Glomerular visceral epithelial cell (primary cell): ENCODE results near the gene CDC14A.
"Not testable (repeated sequence)": the region's sequence is repeated elsewhere in the genome, so short reads cannot be mapped to it uniquely, and the experiment has no call there.

Experiments used
- DNase-seq: peaks from one replicate; pipeline ENCODE4 v3.0.0-alpha.2; 2016; ENCODE audit errors: extremely low spot score

The CDC14A gene, protein sequence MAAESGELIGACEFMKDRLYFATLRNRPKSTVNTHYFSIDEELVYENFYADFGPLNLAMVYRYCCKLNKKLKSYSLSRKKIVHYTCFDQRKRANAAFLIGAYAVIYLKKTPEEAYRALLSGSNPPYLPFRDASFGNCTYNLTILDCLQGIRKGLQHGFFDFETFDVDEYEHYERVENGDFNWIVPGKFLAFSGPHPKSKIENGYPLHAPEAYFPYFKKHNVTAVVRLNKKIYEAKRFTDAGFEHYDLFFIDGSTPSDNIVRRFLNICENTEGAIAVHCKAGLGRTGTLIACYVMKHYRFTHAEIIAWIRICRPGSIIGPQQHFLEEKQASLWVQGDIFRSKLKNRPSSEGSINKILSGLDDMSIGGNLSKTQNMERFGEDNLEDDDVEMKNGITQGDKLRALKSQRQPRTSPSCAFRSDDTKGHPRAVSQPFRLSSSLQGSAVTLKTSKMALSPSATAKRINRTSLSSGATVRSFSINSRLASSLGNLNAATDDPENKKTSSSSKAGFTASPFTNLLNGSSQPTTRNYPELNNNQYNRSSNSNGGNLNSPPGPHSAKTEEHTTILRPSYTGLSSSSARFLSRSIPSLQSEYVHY

GRCh38 chr1:100352267-100353070 lies at the start of gene CDC14A:
TSS of gene CDC14A (plus strand) at chr1:100352506. CDS start at chr1:100352955, 449 bp downstream.
- DNase-seq = peak; percentile 97

GRCh38 chr1:100302739-100303138 lies 49.6 kb upstream of the CDC14A start:
- DNase-seq = no peak

- DNase-seq = no peak
These were observed 48.1 kb upstream of the CDC14A start for GRCh38 chr1:100304227-100304626.

GRCh38 chr1:100304921-100305320 lies 47.4 kb upstream of the CDC14A start:
- no peak for DNase-seq

DNA sequence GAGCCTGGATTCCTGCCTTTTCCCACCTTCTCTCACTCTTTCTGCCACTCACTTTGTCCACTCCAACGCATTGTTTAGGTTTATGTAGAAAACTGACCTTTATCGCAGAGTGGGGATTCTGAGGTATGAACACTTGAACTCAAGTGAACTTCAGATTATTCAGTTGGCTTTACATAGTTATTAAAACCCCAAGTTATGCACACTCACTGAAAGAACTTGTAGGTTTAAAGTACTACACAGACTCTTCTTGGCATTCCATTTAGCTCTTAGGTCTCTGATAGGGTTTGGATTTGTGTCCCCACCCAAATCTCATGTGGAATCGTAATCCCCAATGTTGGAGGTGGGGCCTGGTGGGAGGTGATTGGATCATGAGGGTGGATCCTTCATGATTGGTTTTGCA lies 46.4 kb upstream of the CDC14A start:
- no peak for DNase-seq

- DNase-seq = no peak
These were observed 45.5 kb upstream of the CDC14A start for GRCh38 chr1:100306735-100307313.

DNA sequence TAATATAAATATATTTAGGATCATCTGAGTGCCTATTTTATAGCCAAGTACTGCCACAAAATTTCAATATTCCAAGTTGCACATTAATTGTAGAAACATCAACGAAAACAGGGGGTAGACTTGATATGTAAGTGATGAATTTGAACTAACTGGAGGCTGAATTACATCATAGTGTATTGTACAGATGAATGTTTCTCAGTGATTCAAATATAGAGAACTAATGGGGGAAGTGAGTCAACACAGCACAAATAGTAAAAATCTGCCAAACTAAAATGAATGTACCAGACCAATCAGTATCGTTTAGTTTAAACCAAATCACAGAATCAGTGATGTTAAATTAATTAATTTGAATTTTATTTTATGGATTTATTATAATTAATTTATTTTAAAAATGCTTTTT lies 43.5 kb upstream of the CDC14A start:
- DNase-seq = no peak

- no peak for DNase-seq
These were observed 42.4 kb upstream of the CDC14A start for GRCh38 chr1:100309863-100310262.

- no peak for DNase-seq
These were observed 38.9 kb upstream of the CDC14A start for GRCh38 chr1:100313382-100313781.

DNA sequence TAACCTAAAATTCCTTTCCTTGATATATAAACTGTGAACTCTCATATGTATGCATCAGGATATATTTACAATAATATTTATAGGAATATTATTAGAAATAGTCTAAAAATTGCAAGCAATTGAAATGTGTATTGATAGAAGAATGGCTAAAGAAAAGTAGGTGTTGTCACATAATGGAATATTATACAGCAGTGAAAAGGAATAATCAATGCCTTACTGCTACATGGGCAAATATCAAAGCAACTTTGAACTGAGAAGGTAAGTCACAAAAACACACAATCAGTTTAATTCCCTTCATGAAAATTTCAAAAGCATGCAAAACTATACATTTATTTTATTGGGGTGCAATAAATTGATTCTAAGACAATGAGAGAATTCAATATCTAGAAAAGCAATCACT lies 35.7 kb upstream of the CDC14A start:
- DNase-seq = no peak

DNA sequence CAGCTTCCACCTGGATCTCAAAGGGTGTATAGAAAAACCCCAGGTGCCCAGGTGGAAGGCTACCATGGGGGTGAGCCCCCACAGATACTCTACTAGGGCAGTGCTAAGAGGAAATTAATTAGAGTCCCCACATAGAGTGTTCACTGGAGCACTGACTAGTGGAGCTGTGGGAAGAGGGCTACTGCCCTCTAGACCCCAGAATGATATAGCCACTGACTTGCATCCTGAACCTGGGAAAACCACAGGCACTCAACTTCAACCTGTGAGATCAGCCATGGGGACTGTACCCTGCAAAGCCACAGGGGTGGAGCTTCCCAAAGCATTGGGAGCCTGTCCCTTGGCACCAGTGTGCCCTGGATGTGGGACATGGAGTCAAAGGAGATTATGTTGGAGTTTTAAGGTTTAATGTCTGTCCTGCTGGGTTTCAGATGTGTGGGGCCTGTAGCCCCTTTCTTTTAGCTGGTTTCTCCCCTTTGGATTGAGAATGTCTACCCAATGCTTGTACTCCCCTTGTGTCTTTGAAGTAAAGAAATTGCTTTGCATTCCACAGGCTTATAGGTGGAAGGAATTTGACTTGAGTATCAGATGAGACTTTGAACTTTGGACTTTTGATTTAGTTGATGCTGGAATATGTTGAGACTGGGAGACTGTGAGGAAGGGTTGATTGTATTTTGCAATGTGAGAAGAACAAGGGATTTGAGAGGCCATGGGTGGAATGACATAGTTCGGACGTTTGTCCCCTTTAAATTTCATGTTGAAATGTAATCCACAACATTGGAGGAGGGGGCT lies 31.8 kb upstream of the CDC14A start:
- no peak for DNase-seq

DNA sequence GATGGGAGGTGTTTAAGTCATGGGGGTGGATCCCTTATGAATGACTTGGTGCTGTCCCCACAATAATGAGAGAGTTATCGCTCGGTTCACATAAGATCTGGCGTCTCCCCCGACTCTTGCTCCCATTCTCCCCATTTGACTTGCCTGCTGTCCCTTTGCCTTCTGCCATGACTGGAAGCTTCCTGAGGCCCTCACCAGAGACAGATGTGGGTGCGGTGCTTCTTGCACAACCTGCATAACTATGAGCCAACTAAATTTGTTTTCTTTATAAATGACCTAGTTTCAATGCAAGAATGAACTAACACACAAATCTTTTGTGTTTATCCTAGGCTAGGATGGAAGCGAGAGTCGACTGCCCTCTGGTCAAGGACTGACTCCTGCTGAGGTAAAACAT lies 31.2 kb upstream of the CDC14A start:
- no peak for DNase-seq

DNA sequence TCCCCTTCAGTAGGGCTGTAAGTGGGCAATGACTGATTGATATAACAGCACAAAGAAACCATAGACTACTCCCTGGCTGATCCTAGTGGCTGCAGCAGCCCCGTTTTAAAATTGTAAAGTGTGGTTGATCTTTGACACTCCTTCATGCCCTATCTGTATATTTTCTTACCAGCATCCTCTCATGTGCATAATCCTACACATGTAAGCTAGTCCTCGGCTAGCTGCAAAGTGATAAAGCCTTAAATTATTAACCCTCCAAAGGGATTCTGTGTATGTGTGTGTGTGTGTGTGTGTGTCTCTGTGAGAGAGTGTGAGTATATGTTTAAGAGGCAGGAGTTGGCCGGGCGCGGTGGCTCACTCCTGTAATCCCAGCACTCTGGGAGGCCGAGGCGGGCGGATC lies 30.8 kb upstream of the CDC14A start:
- no peak for DNase-seq

- DNase-seq = peak; percentile 15
These were observed 29.7 kb upstream of the CDC14A start for GRCh38 chr1:100322436-100323211.

DNA sequence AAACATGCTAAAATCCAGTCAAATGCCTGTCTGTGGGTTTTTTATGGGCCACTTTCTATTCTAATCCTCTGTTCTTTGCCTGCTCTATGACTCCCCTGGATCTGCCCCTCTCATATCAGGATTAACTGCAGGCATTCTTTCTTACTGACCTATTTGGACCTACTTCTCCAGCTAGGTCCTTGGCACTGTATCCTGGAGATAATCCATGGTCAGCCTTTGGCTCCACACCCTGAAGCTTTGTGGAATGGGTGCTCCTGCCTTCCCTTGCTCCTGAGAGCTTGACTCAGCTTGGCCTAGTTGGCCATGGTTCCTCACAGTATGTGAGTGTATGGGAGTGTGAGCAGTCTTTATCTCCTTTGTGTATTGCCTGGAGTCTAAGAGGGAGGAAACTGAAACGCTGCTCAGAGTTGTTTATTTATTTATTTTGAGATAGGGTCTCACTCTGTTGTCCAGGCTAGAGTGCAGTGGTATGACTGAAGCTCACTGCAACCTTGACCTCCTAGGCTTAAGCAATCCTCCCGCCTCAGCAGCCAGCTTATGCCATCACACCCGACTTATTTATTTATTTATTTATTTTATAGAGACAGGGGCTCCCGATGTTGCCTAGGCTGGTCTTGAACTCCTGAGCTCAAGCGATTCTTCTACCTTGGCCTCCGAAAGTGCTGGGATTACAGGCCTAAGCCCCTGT lies 28.7 kb upstream of the CDC14A start:
- no peak for DNase-seq

GRCh38 chr1:100325415-100326324 lies 26.6 kb upstream of the CDC14A start:
- DNase-seq = no peak

DNA sequence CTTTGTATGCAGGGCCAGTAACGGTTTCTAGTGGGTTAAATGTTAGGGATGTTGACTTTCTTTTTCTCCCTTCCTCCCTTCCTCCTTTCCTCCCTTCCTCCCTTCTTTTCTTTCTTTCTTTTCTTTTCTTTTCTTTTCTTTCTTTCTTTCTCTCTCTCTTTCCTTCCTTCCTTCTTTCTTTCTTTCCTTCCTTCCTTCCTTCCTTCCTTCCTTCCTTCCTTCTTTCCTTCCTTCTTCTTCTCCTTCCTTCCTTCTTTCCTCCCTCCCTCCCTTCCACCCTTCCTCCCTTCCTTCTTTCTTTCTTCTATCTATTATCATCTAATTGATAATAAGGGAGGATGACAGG lies 26.0 kb upstream of the CDC14A start:
- not testable (repeated sequence) for DNase-seq

GRCh38 chr1:100328133-100328532 lies 24.2 kb upstream of the CDC14A start:
- DNase-seq = no peak

- DNase-seq = not testable (repeated sequence)
These were observed 21.2 kb upstream of the CDC14A start for GRCh38 chr1:100331146-100331545.
